Right ventricle myocardium inferior (tissue), 1 donor: ENCODE results near the gene NPHP4. TPM values are rescaled to one million over a fixed set of nuclear protein-coding genes. Genes with fewer than 3 reads are reported as not detected.

Experiments used
- ATAC-seq: fragments of 200-7000 bp; cut with Tn5 transposase; one replicate; pipeline ENCODE4 v1.9.1; 2020; ENCODE audit warnings: mild to moderate bottlenecking, moderate library complexity
- DNase-seq: peaks from one replicate; pipeline ENCODE4 v3.0.0; 2021; ENCODE audit errors: missing footprints
- intact Hi-C: fragments of 100-400 bp; cut with DNase I; formaldehyde crosslinking; loops from one replicate; pipeline ENCODE4 v1.11.0; 2022
- total RNA-seq: library from RNA; stranded (reverse); fragmentation: NEBNext Ultra II Directional; extraction: Animal tissue kit (Norgen Biotek cat#: 25700); gene quantifications from one replicate; pipeline ENCODE4 v1.2.1, GENCODE V29; 2021
- donor health status: DM: no; HTN: yes; CAD: no; lungs with severe emphysema.

The NPHP4 gene
- total RNA-seq, 1 donor from 2014 or later, result 4.8 TPM

DNA sequence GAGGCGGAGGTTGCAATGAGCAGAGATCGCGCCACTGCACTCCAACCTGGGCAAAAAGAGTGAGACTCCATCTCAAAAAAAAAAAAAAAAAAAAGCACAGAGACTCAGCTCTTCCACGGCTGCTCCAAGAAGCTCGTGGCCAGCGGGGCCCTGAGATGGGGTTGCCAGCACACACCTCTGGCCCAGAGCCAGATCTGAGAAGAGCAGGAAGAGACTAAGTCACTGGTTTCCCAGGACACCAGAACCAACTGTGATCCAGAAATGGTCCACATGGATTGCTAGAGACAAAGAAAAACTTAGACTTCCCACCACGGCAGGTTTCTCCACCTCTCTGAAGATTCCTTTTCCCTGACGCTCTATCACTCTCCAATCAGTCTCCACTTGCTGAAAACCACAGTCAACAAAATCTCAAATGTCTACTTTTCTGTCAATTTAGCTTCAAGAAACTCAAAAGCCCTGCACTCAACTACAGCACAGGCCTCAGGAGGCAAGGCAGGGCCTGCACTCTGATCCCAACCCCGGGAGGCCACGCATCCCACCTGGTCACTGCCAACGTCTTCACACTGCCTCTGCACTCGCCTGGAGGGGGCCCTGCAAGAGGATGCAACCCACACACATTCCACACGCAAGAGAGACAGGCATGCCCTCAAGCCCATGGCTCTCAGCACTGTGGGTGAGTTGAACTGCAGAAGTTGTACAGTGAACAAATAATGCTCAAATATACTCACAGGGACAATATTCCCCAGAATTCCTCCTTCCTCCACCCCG lies 79.0 kb downstream of the NPHP4 start:
- DNase-seq (no peak), ATAC-seq (no peak)
- intact Hi-C loops, result no loop called here

DNA sequence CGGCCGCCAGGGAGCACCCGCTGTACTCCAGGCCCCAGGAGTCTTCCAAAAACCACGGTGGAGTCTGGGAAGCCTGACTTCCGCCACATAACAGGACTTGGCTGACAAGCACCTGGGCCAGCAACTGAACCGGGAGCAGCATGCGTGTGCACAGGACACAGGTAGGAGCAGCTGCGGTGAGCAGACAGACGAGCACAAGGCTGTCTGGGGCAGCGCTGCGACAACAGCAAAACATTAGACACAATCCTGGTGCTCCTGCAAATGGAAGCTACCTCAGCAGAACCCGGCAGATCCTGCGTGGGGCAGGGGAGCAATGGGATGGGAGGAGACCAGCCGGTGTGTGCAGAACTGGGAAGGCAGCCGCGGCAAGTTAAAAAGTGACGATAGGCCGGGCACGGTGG lies 80.4 kb downstream of the NPHP4 start:
- DNase-seq, result no peak
- intact Hi-C loops, result no loop called here
- no peak for ATAC-seq

DNA sequence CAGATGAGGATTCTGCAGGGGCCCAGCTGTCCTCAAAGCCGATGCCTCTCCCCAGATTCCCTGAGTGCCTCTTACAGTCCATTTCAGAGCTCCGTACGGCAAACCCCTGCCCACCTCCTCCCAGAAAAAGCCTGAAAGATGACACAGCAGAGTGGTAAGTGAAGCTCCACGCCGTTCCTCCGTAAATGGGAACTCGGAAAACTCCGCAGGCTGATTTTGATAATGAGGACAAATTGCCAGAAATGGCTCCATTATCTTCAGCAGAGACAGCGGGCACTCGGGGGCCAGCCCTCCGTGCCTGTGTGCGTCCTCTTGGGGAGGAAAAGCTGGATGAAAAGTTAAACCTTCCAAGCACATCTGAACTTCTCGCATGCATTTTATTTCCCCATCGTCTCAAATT lies 81.1 kb downstream of the NPHP4 start:
- ATAC-seq (no peak), DNase-seq (no peak)
- intact Hi-C loops, result no loop called here

DNA sequence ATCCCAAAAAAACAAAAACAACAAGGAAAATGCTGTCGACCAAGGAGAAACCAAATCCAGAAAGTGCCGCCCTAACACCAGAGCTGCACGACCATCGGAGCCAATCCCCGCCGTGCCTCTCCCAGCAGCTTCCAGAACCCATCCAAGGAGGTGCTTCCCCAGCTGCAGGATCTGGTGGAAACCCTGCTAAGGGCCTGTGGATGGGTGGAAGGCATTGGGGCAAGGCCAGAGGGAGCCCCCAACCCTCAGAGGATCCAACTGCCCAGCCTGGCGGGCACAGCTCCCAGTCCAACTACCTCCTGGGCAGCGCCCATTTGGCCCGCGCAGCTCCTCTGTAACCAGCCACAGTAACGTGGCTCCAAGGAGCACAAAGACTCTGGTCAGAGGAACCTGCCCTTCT lies 81.6 kb downstream of the NPHP4 start:
- intact Hi-C loops, result no loop called here
- DNase-seq (no peak), ATAC-seq (no peak)

DNA sequence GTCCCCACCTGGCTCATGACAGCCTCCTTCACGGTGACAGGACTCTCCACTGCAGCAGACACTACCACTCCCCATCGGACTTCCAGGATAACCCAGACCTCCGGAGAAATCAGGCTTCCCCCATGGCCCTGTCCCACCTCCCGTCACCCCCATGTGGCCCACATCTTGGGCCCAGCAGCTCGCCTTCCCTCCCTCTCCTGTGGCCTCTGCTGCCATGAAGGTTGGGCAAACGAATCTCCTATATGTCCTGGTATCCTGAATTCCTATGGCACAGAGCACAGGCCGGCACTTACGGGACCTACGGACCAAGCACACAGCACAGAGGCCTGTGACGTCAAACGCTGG lies 82.0 kb downstream of the NPHP4 start:
- intact Hi-C loops, result no loop called here
- ATAC-seq (no peak), DNase-seq (no peak)

DNA sequence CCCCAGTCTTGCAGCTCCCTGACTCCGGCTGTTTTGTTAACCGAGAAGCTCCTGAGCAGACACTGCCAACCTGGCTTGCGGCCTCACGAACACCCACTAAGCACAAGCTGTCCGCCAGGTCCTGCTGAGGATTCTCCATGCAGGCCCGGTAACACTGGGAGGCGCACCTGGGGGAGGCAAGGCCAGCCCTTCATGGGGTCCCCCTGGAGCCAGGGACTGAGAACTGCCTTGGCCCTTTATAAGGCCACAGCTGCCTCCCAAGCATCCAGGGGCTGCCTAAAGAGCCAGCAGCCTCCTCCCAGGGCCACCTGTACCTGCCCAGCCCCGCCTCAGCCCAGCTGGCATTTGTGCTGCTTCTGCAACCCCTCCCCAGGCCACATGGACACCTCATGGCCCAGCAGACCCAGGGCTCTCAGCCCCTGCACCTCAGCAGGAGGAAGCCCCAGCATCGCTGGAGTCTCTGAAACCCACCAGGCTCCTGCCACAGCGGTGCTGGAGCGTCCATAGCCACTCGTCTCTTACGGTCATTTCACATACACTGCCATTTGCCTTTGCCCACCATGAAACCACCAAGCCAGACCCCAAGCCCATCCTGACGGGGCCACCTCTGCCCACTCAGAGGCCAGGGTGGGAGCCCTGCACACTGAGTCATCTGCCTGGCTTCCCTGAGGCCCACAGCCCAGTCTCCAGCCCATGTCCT lies 82.5 kb downstream of the NPHP4 start:
- ATAC-seq (no peak), DNase-seq (no peak)
- intact Hi-C loops, result no loop called here

DNA sequence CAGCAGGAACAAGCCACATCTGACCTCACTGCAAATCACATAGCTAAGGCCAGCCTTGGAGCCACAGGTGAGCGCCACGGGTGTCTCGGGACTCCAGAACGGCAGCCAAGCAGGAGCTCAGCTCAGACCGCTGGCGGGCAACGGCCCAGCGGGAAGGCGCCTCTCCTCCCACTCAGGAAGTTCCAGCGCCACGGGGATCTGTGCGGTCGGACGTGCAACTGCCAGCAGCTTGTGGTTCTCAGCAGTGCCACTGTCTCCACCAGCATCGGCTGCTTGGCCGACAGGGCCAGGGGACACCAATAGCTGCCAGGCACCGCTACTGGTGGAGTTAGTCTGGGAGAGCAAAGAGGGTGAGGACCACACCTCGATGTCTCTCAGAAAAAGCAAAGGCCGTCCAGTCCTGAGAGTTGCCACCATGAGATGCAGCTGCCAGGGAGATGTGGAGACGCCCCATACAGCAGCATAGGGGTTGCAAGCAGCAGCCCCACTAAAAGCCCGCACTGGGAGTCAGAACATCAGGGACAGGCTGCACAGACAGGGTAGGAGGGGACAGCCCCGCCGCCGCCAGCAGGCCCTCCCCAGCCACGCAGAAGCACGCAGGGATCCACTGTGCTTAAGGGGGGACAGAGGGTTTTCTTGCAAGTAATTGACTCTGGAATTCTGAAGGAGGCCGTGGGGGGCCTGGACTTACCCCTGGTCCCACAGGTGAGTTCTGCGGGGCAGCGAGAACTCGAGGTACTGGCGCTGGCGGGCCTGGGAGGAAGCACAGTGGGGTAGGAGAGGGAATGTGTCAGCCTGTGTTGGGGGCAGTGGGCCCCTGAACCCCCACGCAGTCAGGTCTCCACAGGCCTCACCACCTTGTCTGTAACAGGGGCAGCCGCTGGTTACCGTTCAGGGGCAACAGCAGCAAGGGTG lies 83.5 kb downstream of the NPHP4 start:
- intact Hi-C loops, result no loop called here
- no peak for DNase-seq
- no peak for ATAC-seq

DNA sequence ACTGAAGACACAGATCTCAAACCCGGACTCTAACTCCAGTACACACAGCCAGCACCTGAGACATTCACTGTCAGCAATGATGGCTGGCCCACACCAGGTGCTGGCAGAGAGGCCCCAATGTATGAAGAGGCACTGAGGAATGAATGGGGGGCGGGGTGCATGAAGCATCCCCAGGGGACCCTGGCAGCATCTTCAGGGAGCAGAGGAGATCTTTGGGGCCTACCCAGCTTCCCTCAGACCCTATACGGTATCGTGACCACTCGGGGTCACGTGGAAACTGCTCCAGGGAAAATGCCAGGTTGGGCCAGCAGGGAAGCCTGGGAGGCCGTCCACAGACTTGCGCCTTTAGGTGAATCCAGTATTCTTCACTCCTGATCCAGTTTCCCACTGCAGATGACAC lies 84.3 kb downstream of the NPHP4 start:
- ATAC-seq (no peak), DNase-seq (no peak)
- intact Hi-C loops, result no loop called here

DNA sequence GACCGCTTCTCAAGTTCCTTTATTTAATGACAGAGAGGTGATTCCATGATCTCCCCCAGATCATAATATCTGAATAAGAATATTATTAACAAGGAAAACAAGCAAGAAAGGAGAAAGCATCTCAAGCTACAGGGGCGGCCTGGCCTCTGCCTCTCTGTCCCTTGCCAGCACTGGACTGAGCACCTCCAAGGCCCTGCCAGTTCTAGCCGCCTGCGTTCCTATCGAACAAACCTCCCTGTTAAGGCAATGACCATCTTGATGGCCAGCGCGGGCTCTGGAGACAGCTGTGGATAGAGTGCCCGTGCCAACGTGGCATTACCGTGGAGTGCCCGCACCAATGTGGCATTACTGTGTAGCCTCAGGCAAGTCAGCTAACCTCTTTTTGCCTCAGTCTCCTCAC lies 84.8 kb downstream of the NPHP4 start:
- DNase-seq (no peak), ATAC-seq (no peak)
- intact Hi-C loops, result no loop called here

DNA sequence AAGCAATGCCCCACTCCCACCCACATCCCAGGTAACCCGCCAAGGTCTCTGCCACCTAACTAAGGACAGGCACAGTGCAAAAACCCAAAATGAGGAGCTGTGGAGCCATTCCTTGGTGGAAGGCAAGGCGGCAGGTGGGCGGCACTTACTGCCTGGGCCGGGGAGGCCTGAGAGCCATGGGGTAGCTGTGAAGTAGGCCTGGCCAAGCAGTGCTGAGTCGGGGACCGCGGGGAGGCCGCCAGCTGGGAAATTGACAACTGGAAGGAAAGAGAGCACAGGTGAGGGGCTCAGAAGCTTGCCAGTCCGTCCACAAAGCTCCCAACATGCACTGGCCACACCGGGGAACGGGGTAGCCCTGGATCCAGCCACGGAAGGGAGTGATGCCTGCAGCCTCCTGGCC lies 85.3 kb downstream of the NPHP4 start:
- no peak for DNase-seq
- no peak for ATAC-seq
- intact Hi-C loops, result no loop called here

DNA sequence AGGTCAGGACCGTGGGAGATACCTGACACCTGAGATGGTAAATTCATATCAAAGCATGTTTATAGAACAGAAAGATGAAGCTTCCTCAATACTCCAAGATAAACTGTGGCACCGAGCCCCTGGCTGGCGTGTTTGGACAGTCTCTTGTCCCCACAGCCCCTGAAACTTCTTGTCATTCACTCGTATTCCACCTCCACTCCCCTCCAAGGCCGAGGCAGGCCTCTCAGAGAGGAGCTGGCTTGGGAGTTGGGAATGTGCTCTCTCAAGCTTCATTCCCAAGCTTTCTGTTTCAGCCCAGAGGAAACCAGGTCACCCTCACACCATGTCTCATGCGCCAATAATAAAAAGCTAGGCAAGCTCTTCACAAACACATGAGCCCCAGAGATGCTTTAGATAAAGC lies 86.1 kb downstream of the NPHP4 start:
- intact Hi-C loops, result no loop called here
- ATAC-seq (no peak), DNase-seq (no peak)

DNA sequence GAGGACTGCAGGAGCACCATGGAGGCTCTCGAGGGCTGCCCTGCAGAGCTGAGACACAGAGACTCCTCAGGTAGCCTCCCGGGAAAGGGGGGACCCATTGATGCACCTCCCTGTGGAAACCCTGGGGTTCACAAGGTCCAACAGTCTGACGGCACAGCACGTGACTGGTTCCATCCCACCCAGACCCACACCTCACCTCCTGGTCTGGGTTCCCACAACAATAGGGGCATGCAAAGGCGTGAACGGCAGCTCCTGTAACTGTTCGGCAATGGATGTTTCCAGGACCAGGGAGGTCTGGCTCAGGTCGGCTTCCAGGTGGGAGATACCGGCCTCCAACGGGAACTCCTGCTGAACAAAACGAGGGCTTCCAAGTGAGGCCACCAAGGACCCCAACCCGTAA lies 86.8 kb downstream of the NPHP4 start:
- no peak for DNase-seq
- intact Hi-C loops, result no loop called here
- ATAC-seq, result no peak

DNA sequence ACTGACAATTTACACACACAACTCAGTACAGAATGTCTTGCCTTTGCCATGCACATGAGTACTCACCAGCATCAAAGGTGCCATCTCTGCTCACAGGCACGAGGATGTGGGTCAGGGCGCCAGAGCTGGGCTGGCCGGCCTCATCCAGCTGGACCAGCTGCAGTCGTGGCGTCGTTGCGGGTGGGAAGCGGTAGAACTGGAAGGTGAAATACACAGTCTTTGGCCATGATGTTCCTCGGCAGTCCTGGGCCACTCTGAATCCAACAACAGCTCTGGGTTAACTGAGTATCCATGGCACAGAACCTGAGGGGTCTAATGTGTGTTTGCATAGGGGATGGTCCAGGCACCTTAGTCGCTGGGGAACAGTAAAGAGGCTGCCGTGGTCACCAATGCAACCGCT lies 87.7 kb downstream of the NPHP4 start:
- DNase-seq (no peak), ATAC-seq (no peak)
- intact Hi-C loops, result no loop called here

DNA sequence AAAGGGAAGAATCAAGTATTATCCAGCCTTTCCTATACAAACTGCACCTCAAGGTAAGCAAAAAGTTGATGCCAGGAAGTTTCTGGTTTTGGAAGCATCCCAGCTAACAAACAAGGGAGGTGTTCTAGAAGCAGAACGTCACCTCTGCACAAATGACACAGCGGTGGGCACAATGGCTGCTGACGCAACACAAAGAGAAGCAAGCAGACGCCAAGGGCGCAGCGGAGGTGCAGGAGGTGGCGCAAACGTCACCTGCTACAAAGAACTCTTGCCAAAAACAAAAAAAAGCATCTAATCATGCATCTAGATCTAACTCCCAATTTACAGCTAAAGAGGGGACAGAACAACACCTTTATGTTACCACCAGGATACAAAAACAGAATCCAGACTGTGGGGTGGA lies 88.5 kb downstream of the NPHP4 start:
- ATAC-seq, result no peak
- no peak for DNase-seq
- intact Hi-C loops, result no loop called here

DNA sequence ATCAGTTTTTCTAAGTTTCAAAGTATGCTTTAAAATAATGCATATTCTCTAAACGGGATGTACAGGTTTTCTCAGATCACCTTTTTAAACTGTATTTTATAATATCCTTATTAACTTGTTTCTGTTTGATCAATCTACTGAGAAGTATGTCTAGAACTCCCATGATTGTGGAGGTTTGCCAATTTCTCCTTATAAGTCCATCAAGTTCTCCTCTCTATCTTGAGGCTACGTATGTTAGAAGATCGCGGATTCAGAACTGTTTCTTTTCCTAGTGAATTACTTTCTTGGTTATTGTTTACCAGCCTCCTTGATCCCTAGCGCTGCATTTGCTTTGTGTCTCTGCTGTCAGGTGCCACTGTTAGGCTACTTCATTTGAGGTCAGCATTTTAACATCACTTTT lies 89.2 kb downstream of the NPHP4 start:
- no peak for DNase-seq
- intact Hi-C loops, result no loop called here
- no peak for ATAC-seq

DNA sequence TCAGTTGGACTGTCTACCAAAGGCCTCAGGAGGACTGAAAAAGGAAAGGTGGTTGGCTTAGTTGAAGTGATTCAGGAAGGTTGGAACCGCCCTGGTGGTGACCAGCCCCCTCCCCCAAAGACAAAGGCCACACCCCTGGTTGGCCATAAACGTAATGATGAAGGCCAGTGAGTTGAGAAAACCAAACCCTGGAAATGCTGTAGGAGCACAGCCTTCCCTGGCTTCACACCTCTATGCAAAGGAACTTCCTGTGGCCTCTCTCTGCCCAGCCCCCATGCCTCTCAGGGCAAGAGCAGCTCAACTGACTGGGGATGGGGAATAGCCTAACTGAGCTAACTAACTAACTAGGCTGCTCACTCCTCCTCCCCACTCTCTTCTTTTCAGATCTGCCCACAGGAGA lies 90.4 kb downstream of the NPHP4 start:
- DNase-seq (no peak), ATAC-seq (no peak)
- intact Hi-C loops, result no loop called here

DNA sequence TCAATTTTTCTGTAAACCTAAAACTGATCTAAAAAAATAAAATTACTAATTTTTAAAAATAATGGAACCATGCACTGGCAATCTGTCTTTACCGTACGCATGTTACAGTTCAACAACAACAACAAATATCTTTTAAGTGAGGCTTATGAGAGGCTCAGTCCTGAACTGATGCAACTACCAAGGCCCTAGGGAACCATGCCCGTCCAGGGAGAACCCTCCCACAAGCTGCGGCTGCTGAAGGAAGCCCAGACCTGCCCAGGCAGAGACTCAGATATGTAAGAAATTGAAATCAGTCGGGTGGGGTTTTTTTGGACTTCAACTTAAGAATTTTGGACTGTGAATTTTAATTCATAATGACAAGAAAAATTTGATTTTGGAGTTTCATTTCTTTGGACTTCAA lies 91.1 kb downstream of the NPHP4 start:
- ATAC-seq (no peak), DNase-seq (no peak)
- intact Hi-C loops, result no loop called here

DNA sequence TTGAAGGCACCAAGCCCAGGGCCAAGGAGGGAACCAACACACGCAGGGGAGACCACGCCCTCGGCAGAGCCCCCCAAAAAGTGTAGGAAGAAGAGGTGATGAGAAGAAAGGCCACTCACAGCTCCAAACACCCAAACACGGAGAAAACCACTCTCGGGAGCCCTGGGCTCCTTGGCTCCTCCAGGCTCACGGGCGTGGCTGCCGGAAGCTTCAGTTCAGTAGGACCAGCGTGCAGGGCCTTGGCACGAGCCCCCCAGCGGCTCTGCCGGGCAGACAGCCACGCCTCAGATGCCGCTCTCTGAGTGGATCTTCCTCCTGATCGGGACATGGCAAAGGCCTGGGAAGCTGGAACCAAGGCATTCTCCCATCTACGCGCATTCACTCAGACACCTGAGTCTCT lies 94.0 kb downstream of the NPHP4 start:
- DNase-seq, result no peak
- ATAC-seq, result no peak
- intact Hi-C loops, result no loop called here

DNA sequence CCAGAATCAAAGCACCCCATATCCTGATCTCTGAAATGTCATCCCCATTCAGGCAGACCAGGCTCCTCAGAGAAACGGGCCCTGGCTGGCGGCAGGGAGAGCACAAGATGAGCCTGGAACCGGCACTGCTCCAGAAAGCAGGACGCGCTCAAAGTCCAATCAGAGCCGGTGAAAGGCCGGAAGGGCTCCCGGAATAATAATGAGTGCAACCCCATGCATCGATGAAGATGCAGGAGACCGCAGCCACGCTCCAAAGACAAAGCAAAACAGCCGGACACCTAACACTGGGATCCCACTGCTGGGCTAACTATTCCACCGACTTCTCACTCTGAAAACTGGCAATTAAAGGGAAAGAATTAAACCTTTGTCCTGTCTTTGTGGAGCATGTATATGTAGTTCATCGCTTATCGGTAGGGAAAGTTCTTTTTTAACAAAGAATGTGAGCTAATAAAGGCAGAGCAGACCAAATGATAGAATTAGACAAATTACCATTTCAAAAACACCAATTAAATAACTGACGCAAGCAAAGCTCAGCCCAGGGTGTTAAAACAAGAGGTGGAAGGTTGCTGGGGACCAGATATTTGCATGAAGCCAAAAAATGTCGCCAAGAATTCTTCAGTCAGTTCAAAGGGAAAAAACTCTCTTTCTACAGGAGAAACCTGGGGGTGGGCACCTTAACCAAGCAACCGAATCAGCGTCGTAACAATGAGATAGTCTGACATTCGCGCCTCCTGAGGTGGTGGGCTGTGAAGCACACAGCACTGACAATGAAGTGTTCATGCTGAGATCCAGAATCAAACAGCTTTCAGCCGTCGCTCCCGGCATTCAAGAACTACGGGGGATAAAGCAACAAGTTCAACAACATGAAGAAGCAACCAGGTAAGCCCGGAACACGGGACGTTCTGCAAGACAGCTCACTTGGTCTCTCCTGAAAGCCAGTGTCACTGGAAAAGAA lies 95.2 kb downstream of the NPHP4 start:
- intact Hi-C loops, result no loop called here
- ATAC-seq (no peak), DNase-seq (no peak)
